Activated T-cell treated with anti-CD3 and anti-CD28 coated beads for 4 hours (primary cell): ENCODE measurements around the gene MCU.
"Not testable (repeated sequence)": the region's sequence is repeated elsewhere in the genome, so short reads cannot be mapped to it uniquely, and the experiment has no call there.

Source experiments
- DNase-seq: peaks from one replicate; pipeline ENCODE4 v3.0.0-alpha.2; 2020

The MCU gene

DNA sequence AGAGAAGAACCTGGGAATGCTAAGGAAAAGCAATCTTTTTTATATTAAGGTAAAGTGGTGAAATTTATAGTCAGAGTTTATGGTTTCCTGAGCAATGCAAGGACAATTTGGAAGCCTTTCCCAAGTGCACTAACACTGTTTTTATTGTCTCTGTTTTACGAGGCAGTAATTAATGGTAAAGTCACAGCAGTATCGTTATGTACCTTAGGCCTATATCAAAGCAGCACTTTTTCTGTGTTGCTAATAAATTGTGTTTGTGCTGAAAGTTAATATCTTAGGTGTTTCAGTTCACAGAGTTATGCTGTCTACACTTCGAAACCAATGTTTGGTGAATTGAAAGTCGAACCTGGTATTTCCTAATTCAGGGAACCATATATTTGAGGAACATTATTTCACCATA, 220.8 kb downstream of the MCU start:
- DNase-seq, result no peak

DNA sequence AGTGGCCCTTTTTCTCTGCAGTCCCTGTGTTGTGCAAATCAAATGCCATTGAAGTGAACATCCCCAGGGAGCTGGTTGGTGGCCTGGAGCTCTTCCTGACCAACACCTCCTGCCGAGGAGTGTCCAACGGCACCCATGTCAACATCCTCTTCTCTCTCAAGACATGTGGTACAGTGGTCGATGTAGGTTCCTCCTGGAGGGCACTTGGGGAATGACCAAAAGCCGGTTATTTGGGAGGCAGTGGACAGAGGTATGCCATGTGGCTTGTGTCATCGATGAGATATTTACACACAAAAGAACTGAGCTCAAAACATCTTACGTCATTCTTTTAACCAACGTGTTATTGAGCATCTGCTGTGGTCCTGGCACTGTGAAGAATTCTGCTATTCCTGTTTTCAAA, 221.3 kb downstream of the MCU start:
- no peak for DNase-seq

DNA sequence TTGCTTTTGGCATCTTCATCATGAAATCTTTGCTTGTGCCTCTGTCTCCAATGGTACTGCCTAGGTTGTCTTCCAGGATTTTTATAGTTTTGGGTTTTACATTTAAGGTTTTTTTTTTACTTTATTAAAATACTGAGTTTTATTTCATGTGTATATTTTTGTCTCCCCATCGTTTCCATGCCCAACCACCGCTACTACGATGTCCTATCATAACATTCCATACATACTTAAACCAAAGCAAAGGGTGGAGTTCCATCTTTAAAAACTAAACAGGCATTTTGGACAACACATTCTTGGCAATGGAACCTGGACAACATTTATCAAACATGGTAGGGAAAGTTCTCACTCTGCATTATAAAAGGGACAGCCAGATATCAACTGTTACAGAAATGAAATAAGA, 225.3 kb downstream of the MCU start:
- DNase-seq, result not testable (repeated sequence)

DNA sequence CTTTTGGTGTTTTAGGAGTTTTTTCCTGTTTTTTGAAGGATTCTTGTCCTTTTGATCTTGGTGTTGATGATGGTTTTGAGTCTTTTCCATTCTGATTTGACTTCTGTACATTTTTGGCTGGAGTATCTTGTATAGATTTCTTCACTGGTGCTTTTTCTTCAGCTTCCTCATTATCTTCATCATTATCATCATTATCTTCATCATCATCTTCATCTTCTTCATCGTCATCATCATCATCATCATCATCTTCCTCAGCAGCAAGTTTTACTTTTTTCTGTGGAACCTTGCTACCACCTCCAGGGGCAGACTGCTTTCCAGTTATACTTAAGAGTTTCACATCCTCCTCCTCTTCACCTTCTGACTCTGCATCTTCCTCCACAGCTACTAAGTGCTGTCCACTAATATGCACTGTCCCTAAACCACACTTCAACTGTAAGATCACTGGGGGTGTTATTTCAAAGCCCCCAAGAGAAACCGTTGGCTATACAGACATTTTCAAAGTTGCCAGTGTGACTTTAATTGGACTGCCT, 225.9 kb downstream of the MCU start:
- not testable (repeated sequence) for DNase-seq

DNA sequence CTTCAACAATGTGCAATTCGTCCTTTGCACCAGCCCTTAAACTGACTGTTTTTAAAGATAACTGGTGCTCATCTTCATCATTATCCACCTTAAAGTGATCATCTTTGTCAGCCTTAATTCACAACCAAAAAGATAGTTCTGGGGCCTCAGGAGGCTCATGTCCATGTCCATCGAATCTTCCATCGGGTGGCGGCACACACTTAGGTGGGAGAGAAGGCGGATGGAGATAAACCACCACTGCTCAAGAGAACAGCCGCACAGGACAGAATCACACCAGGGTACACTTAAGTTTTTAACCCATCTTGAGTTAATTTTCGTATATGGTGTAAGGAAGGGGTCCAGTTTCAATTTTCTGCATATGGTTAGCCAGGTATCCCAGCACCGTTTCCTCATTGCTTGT, 226.4 kb downstream of the MCU start:
- DNase-seq, result no peak

DNA sequence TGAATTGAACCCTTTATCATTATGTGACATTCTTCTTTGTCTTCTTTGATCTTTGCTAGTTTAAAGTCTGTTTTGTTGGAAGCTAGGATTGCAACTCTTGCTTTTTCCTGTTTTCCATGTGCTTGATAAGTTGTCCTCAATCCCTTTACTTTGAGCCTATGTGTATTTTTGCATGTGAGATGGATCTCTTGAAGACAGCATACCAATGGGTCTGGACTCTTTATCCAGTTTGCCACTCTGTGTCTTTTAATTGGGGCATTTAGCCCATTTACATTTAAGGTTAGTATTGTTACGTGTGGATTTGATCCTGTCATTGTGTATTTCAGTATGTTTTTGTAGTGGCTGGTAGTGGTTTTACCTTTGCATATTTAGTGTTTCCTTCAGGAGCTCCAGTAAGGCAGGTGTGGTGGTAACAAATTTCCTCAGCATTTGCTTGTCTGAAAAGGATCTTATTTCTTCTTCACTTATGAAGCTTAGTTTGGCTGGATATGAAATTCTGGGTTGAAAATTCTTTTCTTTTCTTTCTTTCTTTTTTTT, 229.3 kb downstream of the MCU start:
- DNase-seq, result not testable (repeated sequence)

DNA sequence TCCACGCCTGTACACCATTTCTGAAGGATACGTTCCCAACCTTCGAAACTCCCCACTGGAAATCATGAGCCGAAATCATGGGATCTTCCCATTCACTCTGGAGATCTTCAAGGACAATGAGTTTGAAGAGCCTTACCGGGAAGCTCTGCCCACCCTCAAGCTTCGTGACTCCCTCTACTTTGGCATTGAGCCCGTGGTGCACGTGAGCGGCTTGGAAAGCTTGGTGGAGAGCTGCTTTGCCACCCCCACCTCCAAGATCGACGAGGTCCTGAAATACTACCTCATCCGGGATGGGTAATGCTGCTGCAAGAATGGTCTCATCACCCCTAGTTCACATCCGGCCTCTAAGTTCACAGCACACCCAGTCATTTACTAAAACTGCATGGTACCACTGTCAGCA, 232.4 kb downstream of the MCU start:
- no peak for DNase-seq

DNA sequence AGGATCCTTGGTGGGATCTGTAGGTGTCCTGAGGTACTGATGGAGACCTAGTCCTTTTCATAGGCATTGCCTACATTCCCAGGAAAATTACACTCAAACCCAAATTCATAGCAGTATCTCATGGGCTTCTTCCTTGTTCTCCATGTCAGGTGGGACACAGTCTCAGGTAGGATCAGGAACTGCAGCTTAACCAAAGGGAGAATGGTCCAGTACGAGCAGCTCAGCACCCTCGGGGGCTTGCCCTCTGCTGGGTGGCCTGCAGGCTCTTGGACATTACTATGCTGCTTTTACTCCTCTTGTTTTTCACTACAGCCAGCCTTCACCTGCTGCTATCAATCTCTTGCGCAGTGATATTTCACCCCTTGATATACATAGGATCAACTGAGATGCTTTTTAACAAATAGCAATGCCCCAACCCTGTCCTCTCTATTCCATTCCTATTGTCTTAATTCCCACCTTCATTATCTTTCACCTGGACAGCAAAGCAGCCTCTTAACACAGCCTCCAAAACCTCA, 234.1 kb downstream of the MCU start:
- no peak for DNase-seq

DNA sequence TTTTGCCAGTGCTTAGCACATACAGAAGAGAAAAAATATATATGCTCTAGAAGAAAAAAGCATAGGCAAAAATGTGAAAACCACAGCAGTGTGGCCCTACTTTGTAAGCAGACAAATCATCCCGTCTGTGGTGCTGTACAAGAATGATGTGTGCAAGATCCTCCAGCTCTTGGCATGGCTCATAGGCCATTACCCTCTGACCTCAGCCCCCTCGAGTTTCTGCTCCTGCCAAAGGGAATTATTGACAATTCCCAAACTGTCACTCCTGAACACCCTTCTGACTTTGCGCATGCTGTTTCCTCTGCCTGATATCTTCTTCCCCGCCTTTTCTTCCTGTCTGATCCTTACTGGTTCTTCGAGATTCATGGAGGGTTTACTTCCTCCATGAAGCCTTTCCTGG, 235.5 kb downstream of the MCU start:
- no peak for DNase-seq

DNA sequence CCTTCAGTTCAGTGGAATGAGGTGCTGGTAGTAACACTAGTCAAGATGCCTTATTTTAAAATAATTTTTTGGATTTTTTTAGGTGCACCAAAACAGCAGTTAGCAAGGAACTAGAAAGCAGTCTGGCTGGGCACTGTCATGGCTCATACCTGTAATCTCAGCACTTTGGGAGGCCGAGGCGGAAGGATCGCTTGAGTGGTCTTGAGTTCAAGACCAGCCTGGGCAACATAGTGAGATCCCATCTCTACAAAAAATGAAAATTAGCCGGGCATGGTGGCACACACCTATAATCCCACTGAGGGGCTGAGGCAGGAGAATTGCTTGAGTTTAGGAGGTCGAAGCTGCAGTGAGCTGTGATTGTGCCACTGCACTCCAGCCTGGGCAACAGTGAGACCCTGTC, 236.9 kb downstream of the MCU start:
- no peak for DNase-seq

DNA sequence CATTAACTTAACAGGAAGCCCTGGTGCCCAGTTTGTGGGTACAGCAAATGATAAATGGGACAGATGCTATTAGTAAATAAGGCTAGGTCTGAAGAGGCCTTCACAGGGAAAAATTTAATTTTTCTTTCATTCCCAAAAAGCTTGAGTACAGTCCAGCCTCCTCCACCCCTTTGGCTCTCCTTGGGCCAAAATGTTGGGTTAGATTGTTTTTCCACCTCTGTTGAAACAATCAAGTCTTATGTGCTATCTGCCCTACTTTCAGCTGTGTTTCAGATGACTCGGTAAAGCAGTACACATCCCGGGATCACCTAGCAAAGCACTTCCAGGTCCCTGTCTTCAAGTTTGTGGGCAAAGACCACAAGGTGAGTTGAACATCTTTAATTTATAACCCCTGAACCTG, 238.3 kb downstream of the MCU start:
- no peak for DNase-seq

DNA sequence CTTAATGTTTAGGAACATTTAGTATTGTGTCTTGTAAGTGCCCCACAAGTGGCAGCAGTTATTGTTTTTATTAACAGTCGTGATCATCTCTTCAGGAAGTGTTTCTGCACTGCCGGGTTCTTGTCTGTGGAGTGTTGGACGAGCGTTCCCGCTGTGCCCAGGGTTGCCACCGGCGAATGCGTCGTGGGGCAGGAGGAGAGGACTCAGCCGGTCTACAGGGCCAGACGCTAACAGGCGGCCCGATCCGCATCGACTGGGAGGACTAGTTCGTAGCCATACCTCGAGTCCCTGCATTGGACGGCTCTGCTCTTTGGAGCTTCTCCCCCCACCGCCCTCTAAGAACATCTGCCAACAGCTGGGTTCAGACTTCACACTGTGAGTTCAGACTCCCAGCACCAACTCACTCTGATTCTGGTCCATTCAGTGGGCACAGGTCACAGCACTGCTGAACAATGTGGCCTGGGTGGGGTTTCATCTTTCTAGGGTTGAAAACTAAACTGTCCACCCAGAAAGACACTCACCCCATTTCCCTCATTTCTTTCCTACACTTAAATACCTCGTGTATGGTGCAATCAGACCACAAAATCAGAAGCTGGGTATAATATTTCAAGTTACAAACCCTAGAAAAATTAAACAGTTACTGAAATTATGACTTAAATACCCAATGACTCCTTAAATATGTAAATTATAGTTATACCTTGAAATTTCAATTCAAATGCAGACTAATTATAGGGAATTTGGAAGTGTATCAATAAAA, 240.5 kb downstream of the MCU start:
- DNase-seq, result no peak

DNA sequence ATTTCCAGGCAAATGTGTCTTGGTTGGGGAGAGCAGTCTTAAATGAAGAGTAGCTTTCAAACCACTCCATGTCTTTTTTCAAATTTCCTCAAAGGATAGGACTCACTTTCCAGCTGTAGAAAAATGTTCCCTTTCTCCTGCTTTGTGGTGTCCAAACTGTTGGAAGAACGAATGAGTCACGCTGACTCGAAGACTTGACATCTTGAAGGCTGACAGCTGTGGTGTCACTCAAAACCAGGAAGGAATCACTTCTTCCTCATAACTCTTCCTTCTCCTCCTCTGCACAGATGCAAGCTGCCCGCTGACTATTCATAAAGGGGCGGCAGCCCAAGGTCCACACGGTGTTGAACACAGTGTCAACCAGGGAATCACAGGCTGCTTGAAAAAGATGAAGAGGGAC, 243.4 kb downstream of the MCU start:
- no peak for DNase-seq
